HepG2 (cell line): ENCODE results near the gene GJA9. TPM values are rescaled to one million over a fixed set of nuclear protein-coding genes. Genes with fewer than 3 reads are reported as not detected.
A peak's percentile ranks its signal among the peaks of the same experiment; 100 is the strongest.

Source experiments
- ARNTL ChIP-seq: sonication (generic); formaldehyde crosslinking; IDR thresholded peaks from 2 replicates; pipeline ENCODE4 v1.4.0; 2020; ENCODE audit warnings: mild to moderate bottlenecking, missing genetic modification reagents
- CREB3 ChIP-seq: sonication (generic); formaldehyde crosslinking; IDR thresholded peaks from 2 replicates; pipeline ENCODE4 v1.5.0; 2020; ENCODE audit warnings: missing genetic modification reagents
- CREM ChIP-seq, 2 experiments: sonication (generic) in 1 of 2; formaldehyde crosslinking in 1 of 2; IDR thresholded peaks; 2 replicates each; pipeline versions ENCODE4 v1.4.0 to v1.6.1; 2016 to 2020; ENCODE audit warnings: antibody characterized with exemption in 1 of 2, mild to moderate bottlenecking in 1 of 2, missing genetic modification reagents in 1 of 2
- DNMT1 ChIP-seq: sonication (generic); formaldehyde crosslinking; IDR thresholded peaks from 2 replicates; pipeline ENCODE4 v1.5.1; 2020; ENCODE audit warnings: mild to moderate bottlenecking, missing genetic modification reagents
- FOXM1 ChIP-seq: sonication (generic); formaldehyde crosslinking; IDR thresholded peaks from 2 replicates; pipeline ENCODE4 v1.5.0; 2020; ENCODE audit warnings: missing genetic modification reagents
- FOXO1 ChIP-seq: sonication (generic); formaldehyde crosslinking; IDR thresholded peaks from 2 replicates; pipeline ENCODE4 v1.4.0; 2020; ENCODE audit warnings: missing genetic modification reagents
- GATAD2A ChIP-seq: IDR thresholded peaks from 2 replicates; pipeline ENCODE4 v1.6.1; 2016
- HNF1A ChIP-seq, 2 experiments: sonication (generic) in 1 of 2; formaldehyde crosslinking in 1 of 2; IDR thresholded peaks; 2 replicates each; pipeline versions ENCODE4 v1.4.0 to v1.6.1; 2016 to 2020; ENCODE audit warnings: borderline replicate concordance in 1 of 2, low read depth in 1 of 2, mild to moderate bottlenecking in 1 of 2, missing genetic modification reagents in 1 of 2
- IKZF4 ChIP-seq: sonication (generic); formaldehyde crosslinking; IDR thresholded peaks from 2 replicates; pipeline ENCODE4 v1.5.1; 2020; ENCODE audit warnings: borderline replicate concordance, mild to moderate bottlenecking, low read depth, missing genetic modification reagents; ENCODE audit errors: not compliant biosample characterization
- JUN ChIP-seq: sonication (generic); formaldehyde crosslinking; IDR thresholded peaks from 2 replicates; pipeline ENCODE4 v1.4.0; 2020; ENCODE audit warnings: mild to moderate bottlenecking, missing genetic modification reagents
- KDM4B ChIP-seq: sonication (generic); formaldehyde crosslinking; IDR thresholded peaks from 2 replicates; pipeline ENCODE4 v1.4.0; 2020; ENCODE audit warnings: missing genetic modification reagents
- NFE2L1 ChIP-seq: sonication (generic); formaldehyde crosslinking; IDR thresholded peaks from 2 replicates; pipeline ENCODE4 v1.4.0; 2020; ENCODE audit warnings: missing genetic modification reagents, mild to moderate bottlenecking, borderline replicate concordance
- PAF1 ChIP-seq: IDR thresholded peaks from 2 replicates; pipeline ENCODE4 v1.6.1; 2016; ENCODE audit warnings: missing genetic modification reagents, missing compliant biosample characterization
- PHF20 ChIP-seq: sonication (generic); formaldehyde crosslinking; IDR thresholded peaks from 2 replicates; pipeline ENCODE4 v1.5.0; 2020; ENCODE audit warnings: mild to moderate bottlenecking, missing genetic modification reagents
- PHF21A ChIP-seq: sonication (generic); formaldehyde crosslinking; IDR thresholded peaks from 2 replicates; pipeline ENCODE4 v1.5.0; 2020; ENCODE audit warnings: mild to moderate bottlenecking, missing genetic modification reagents
- RBFOX2 ChIP-seq: fragments of 200-400 bp; formaldehyde crosslinking; IDR thresholded peaks from 2 replicates; pipeline ENCODE4 v1.6.1; 2017; ENCODE audit warnings: low read depth, mild to moderate bottlenecking, low read length
- RFX1 ChIP-seq: fragments of 450-650 bp; IDR thresholded peaks from 2 replicates; pipeline ENCODE4 v1.6.1; 2017
- YEATS2 ChIP-seq: sonication (generic); formaldehyde crosslinking; IDR thresholded peaks from 2 replicates; pipeline ENCODE4 v1.4.0; 2020; ENCODE audit warnings: missing genetic modification reagents, borderline replicate concordance
- ZBTB26 ChIP-seq: IDR thresholded peaks from 2 replicates; pipeline ENCODE4 v1.6.1; 2016; ENCODE audit warnings: missing compliant biosample characterization, missing genetic modification reagents, borderline replicate concordance
- ZBTB38 ChIP-seq: sonication (generic); formaldehyde crosslinking; IDR thresholded peaks from 2 replicates; pipeline ENCODE4 v1.5.1; 2020; ENCODE audit warnings: mild to moderate bottlenecking, missing genetic modification reagents
- ZBTB42 ChIP-seq: sonication (generic); formaldehyde crosslinking; IDR thresholded peaks from 2 replicates; pipeline ENCODE4 v1.5.0; 2020; ENCODE audit warnings: mild to moderate bottlenecking, missing genetic modification reagents
- ZNF317 ChIP-seq: sonication (generic); formaldehyde crosslinking; IDR thresholded peaks from 2 replicates; pipeline ENCODE4 v1.5.0; 2020; ENCODE audit warnings: mild to moderate bottlenecking, missing genetic modification reagents
- ZNF572 ChIP-seq: sonication (generic); formaldehyde crosslinking; IDR thresholded peaks from 2 replicates; pipeline ENCODE4 v1.5.1; 2020; ENCODE audit warnings: mild to moderate bottlenecking, missing genetic modification reagents
- ZNF891 ChIP-seq: sonication (generic); formaldehyde crosslinking; IDR thresholded peaks from 2 replicates; pipeline ENCODE4 v1.5.0; 2020; ENCODE audit warnings: mild to moderate bottlenecking, missing genetic modification reagents
- polyA plus RNA-seq, 8 experiments: library from polyadenylated mRNA; depleted of rRNA in 3 of 8; stranded (reverse) in 7 of 8; unstranded in 1 of 8; fragments of >200 nt; fragmentation: Illumina TruSeq in 4 of 8; extraction: Trizol in 4 of 8; gene quantifications; 2 replicates each; pipeline versions ENCODE4 v1.2.1 to v1.2.3, GENCODE V29; 2011 to 2016; ENCODE audit warnings: low read depth in 4 of 8, missing spikeins in 1 of 8, mixed read lengths in 1 of 8; ENCODE audit not compliant: insufficient read depth in 1 of 8
- total RNA-seq, 5 experiments: library from RNA; depleted of rRNA; stranded (reverse); fragments of >200 nt; fragmentation: Illumina TruSeq; extraction: Trizol; gene quantifications; 2 replicates each; pipeline ENCODE4 v1.2.3, GENCODE V29; 2016; ENCODE audit warnings: low read depth in 1 of 5

Gene GJA9
- total and polyA plus RNA-seq, 2 of the 13 experiments (the other 11 are each of a cell fraction or from before 2014, with no cell fraction given) = 0.08 to 0.13 TPM

- TF ChIP-seq CREB3 (CRISPR knock-in tag) (no peak), ZNF891 (CRISPR knock-in tag) (peak; percentile 70), PHF20 (CRISPR knock-in tag) (peak; percentile 87), FOXO1 (CRISPR knock-in tag) (no peak; the same call in 1 of the 2 replicates), YEATS2 (CRISPR knock-in tag) (peak; percentile 77), RFX1 (peak; percentile 94), HNF1A (IDR thresholded peaks at IDR 0.05; ENCODE audit: low read depth) (no peak), HNF1A (CRISPR knock-in tag; IDR thresholded peaks at IDR 0.05; ENCODE audit: borderline replicate concordance) (no peak), PAF1 (CRISPR knock-in tag) (no peak), ZBTB38 (peak; percentile 10; the same call in 1 of the 2 replicates), NFE2L1 (CRISPR knock-in tag) (no peak), PHF21A (CRISPR knock-in tag) (peak; percentile 34; the same call in 1 of the 2 replicates), JUN (CRISPR knock-in tag) (no peak), IKZF4 (CRISPR knock-in tag) (peak; percentile 68), FOXM1 (CRISPR knock-in tag) (no peak), GATAD2A (no peak), ZNF317 (peak; percentile 53; the same call in 1 of the 2 replicates), KDM4B (peak; percentile 16; the same call in 1 of the 2 replicates), DNMT1 (CRISPR knock-in tag) (0 out of 2 replicates have a peak, but pooled peaks have one; percentile 77), RBFOX2 (peak; percentile 79), ZBTB26 (no peak), ZBTB42 (CRISPR knock-in tag) (no peak), ZNF572 (CRISPR knock-in tag) (no peak), CREM (IDR thresholded peaks at IDR 0.05) (peak; percentile 50; the same call in 1 of the 2 replicates), CREM (CRISPR knock-in tag; IDR thresholded peaks at IDR 0.05) (no peak), ARNTL (CRISPR knock-in tag) (no peak)
Measured at GRCh38 chr1:38873027-38873969, 8.1 kb downstream of the GJA9 start, which contains the start of gene MYCBP (continued).
